ENCODE data around the gene COL6A1. TPM values are rescaled to one million over a fixed set of nuclear protein-coding genes. Genes with fewer than 3 reads are reported as not detected.

The COL6A1 gene
- total and polyA plus RNA-seq, 10 donors, result 76.5 to 190 (median 129) TPM

DNA sequence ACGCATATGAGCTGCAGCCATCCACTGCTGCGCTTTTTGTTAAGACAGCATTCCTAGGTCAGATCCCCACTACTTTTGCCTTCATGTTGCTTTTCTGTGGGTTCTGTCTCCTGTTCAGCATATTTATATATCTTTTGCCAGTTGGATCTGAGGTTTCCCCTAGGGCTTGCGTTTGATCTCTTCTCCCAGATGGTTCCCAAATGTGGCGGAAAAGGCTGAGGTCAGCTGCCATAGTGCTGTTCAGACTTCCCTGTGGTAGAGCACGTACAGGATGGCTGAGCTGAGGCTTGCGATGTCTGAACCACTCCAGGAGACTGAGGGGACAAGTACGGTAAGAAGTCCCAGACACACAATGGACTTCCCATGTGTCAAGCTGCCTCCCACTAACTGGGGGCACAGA lies 39.8 kb downstream of the COL6A1 start:
- Histone ChIP-seq H3K9me3 (no peaks in the 10 kb centered on the region), H3K36me3 (no peaks in the 10 kb centered on the region), H3K4me1 (peaks cover 0 to 3% (median 0%) of the 10 kb centered on the region in 6 donors), H3K4me3 (no peak overlapping the region), H3K27me3 (replicated peaks in 1 of 7) (peaks cover 0 to 49% (median 0%) of the 10 kb centered on the region in 7 donors), H3K27ac (no peak overlapping the region)
- no peak for DNase-seq
- intact Hi-C loops (cut with DNase I; ENCODE audit: low total_unique reads), result no loop called here
- TF ChIP-seq POLR2A (IDR thresholded peaks at IDR 0.05) (no peak), POLR2AphosphoS5 (IDR thresholded peaks at IDR 0.05) (no peak)
- TF ChIP-seq, protein P1, sequence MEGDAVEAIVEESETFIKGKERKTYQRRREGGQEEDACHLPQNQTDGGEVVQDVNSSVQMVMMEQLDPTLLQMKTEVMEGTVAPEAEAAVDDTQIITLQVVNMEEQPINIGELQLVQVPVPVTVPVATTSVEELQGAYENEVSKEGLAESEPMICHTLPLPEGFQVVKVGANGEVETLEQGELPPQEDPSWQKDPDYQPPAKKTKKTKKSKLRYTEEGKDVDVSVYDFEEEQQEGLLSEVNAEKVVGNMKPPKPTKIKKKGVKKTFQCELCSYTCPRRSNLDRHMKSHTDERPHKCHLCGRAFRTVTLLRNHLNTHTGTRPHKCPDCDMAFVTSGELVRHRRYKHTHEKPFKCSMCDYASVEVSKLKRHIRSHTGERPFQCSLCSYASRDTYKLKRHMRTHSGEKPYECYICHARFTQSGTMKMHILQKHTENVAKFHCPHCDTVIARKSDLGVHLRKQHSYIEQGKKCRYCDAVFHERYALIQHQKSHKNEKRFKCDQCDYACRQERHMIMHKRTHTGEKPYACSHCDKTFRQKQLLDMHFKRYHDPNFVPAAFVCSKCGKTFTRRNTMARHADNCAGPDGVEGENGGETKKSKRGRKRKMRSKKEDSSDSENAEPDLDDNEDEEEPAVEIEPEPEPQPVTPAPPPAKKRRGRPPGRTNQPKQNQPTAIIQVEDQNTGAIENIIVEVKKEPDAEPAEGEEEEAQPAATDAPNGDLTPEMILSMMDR (IDR thresholded peaks at IDR 0.05 in 8 of 11, conservative IDR thresholded peaks at IDR 0.05 in 3 of 11), result no peak
- 89 to 96% (median 91%) methylated on average over 7 of the region's 7 CpGs for WGBS, 5 donors

- peaks cover 0 to 44% (median 0%) of the 10 kb centered on the region in 7 donors for H3K27me3 ChIP-seq (replicated peaks in 1 of 7)
- no peaks in the 10 kb centered on the region for H3K9me3 ChIP-seq
- DNase-seq, result no peak
- intact Hi-C loops (cut with DNase I; ENCODE audit: low total_unique reads), result no loop called here
- 85 to 95% (median 93%) methylated on average over 20 to 23 of the region's 23 CpGs for WGBS, 5 donors
- H3K27ac ChIP-seq, result no peak overlapping the region
- peaks cover 0 to 3% (median 0%) of the 10 kb centered on the region in 6 donors for H3K4me1 ChIP-seq
- H3K4me3 ChIP-seq, result no peak overlapping the region
- H3K36me3 ChIP-seq, result no peaks in the 10 kb centered on the region
- no peak for TF ChIP-seq POLR2AphosphoS5 (IDR thresholded peaks at IDR 0.05)
- TF ChIP-seq, protein P1 (IDR thresholded peaks at IDR 0.05 in 8 of 11, conservative IDR thresholded peaks at IDR 0.05 in 3 of 11), result no peak
- no peak for TF ChIP-seq POLR2A (IDR thresholded peaks at IDR 0.05)
Observed at GRCh38 chr21:46021978-46022544, 40.5 kb downstream of the COL6A1 start.

DNA sequence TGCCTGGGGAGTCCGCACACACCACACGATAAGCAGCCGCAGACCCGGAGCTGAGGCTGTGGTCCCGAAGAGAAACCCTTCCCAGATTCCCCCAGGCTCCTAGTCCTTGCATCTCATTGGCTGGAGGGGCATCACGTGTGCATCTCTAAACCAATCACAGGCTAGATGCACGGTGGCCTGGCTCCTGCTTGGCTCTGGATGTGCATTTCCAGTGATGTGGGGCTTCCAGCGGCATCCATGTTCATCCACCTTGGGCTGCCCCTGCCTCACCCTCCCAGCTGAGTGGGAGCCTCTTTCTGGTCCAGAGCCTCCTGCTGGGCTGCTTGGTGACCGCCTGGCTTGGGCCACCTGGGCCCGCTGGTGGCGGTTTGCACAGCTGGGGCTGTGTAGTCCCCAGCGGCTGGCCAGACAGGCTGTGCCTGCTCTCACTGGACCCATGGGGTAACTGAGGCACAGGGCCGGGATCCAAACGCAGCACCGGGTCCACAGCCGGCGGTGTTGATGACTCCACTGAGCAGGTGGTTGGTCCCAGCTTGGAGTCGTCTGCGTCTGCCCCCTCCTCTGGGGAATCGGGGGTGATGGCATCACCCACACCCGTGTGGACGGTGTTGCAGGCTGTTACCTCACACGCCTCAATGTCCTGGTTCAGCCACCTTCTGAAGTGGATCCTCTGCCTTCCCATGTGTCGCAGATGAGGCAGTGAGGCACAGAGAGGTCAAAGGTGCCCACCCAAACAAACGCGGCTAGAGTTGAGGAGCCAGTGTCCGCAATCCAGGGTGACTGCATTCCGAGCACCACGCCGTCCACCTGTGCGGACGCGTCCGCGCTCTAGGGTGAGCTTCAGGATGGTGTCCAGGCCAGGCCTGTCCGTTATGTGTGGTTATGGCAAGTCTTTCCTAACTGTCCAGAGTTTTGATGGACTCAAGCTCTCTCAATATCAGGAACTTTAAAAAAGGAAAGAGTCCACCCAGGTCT lies 41.3 kb downstream of the COL6A1 start:
- peak; percentile 63 for DNase-seq
- TF ChIP-seq POLR2A (IDR thresholded peaks at IDR 0.05) (no peak), POLR2AphosphoS5 (IDR thresholded peaks at IDR 0.05) (no peak)
- TF ChIP-seq, protein P1 (IDR thresholded peaks at IDR 0.05 in 8 of 11, conservative IDR thresholded peaks at IDR 0.05 in 3 of 11), result no peak
- H3K9me3 ChIP-seq, result no peaks in the 10 kb centered on the region
- H3K4me3 ChIP-seq, result no peak overlapping the region
- peaks cover 0 to 3% (median 0%) of the 10 kb centered on the region in 6 donors for H3K4me1 ChIP-seq
- WGBS, 5 donors, result 88 to 95% (median 94%) methylated on average over 20 to 36 of the region's 36 CpGs
- H3K36me3 ChIP-seq, result no peaks in the 10 kb centered on the region
- intact Hi-C loops (cut with DNase I; ENCODE audit: low total_unique reads), result no loop called here
- no peak overlapping the region for H3K27ac ChIP-seq
- H3K27me3 ChIP-seq (replicated peaks in 1 of 7), result peaks cover 0 to 36% (median 0%) of the 10 kb centered on the region in 7 donors

DNA sequence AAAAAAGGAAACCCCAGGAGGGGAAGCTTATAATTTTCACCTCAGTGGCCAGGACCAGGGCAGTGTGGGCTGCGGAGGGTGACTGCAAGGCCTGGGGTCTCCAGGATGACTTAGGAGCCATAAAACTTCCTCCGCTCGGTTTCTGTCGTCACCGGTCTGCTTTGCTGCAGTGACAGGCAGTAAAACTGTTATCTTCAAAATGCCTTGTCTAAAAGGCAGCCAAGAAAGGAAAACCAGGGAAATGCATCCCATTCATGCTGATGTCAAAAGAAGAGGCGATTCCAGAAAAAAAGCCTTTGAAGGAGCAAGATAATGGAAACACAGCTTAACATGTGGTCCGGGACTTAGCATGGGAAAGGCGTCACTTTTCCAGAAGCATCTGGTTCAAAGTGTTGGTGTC lies 42.0 kb downstream of the COL6A1 start:
- H3K27me3 ChIP-seq (replicated peaks in 1 of 7), result peaks cover 0 to 33% (median 0%) of the 10 kb centered on the region in 7 donors
- H3K4me3 ChIP-seq, result no peak overlapping the region
- H3K4me1 ChIP-seq, result peaks cover 0 to 2% (median 0%) of the 10 kb centered on the region in 6 donors
- intact Hi-C loops (cut with DNase I; ENCODE audit: low total_unique reads), result no loop called here
- 70 to 90% (median 82%) methylated on average over 8 of the region's 8 CpGs for WGBS, 5 donors
- DNase-seq, result no peak
- H3K36me3 ChIP-seq, result no peaks in the 10 kb centered on the region
- TF ChIP-seq, protein P1 (IDR thresholded peaks at IDR 0.05 in 8 of 11, conservative IDR thresholded peaks at IDR 0.05 in 3 of 11), result no peak
- TF ChIP-seq POLR2A (IDR thresholded peaks at IDR 0.05) (no peak), POLR2AphosphoS5 (IDR thresholded peaks at IDR 0.05) (no peak)
- H3K9me3 ChIP-seq, result no peaks in the 10 kb centered on the region
- H3K27ac ChIP-seq, result no peak overlapping the region

Measured in spleen (tissue), 11 donors.